AG09319 (cell line): ENCODE data around the gene OTUD5.

Source experiments
- DNase-seq: peaks from one replicate; pipeline ENCODE4 v3.0.0-alpha.2; 2010; ENCODE audit warnings: low read depth; ENCODE audit errors: extremely low read depth
- TF ChIP-seq, protein P1 (sequence below): IDR thresholded peaks from 2 replicates; pipeline ENCODE4 v1.5.1; 2011; ENCODE audit warnings: low read depth, mild to moderate bottlenecking, inconsistent platforms, low read length, moderate library complexity

OTUD5 gene

DNA sequence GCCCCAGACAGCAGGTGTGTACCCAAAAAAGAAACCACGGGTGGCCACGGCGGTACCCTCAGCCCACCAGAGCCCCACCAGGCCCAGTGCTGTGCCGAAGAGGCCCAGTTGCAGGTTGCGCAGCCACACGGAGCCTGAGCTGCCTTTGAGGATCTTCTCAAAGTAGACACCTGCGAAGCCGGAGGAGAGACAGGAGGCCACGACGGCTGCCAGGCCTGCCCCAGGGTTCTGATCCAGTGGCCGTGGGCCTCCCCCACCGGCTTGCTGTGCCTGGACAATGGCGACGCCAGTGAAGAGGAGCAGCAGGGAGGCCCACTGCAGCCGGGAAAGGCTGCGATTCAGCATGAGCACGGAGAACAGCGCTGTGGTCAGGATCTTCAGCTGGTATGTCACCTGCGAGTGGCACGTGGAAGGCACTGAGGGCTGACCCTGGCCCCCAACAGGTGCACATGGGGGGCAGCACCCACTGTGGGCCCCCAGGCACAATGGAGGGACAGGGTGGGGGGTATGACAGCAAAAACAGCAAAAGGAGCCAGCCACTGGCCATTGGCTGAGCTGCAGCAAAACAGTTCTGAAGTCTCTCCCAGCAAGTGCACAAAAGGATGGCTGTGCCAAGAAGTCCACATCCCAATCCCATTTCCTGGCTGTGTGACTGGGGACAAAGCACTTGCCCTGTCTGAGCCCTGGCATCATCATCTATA lies 52.2 kb downstream of the OTUD5 start:
- no peak for DNase-seq
- TF ChIP-seq, protein P1, sequence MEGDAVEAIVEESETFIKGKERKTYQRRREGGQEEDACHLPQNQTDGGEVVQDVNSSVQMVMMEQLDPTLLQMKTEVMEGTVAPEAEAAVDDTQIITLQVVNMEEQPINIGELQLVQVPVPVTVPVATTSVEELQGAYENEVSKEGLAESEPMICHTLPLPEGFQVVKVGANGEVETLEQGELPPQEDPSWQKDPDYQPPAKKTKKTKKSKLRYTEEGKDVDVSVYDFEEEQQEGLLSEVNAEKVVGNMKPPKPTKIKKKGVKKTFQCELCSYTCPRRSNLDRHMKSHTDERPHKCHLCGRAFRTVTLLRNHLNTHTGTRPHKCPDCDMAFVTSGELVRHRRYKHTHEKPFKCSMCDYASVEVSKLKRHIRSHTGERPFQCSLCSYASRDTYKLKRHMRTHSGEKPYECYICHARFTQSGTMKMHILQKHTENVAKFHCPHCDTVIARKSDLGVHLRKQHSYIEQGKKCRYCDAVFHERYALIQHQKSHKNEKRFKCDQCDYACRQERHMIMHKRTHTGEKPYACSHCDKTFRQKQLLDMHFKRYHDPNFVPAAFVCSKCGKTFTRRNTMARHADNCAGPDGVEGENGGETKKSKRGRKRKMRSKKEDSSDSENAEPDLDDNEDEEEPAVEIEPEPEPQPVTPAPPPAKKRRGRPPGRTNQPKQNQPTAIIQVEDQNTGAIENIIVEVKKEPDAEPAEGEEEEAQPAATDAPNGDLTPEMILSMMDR: no peak

DNA sequence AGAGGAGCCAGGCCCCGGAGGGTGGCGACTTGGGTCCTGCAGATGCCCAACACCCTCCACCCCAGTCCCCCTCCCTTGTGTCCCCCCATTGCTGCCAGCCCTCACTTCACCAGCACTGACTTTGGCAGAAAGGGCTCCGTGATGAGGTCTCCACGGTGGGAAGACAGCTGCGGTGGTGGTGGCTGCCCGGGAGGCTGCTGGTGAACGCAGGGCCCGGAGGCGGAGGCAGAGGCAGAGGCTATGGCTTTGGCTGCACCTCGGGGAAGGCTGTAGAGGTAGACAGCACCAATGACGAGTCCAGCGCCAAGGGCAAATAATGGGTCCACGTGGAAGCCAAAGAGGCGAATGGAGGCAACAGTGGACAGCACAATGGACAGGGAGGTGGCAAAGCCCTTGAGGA lies 52.8 kb downstream of the OTUD5 start:
- TF ChIP-seq, protein P1: no peak

DNA sequence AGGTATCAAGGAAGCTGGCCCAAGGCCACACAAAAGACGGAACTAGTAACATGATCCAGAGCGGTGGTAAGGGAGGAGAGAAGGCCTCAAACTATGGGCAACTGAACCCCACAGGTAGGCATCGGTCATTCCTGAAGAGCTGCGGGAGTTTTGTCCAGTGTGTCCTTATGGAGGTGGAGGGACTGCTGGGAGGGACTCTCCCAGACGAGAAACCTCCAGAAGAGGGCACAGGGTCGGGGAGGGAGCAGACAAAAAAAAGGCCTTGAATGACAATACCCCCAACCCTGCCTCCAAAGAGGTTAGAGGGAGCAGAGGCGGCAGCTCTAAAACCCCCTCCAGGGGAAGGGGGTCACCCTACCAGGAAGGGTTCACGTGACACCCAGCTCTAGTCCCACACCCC lies 53.2 kb downstream of the OTUD5 start:
- TF ChIP-seq, protein P1: no peak
- no peak for DNase-seq

More for the DNA sequence above, 52.8 kb downstream of the OTUD5 start:
- DNase-seq: no peak

DNA sequence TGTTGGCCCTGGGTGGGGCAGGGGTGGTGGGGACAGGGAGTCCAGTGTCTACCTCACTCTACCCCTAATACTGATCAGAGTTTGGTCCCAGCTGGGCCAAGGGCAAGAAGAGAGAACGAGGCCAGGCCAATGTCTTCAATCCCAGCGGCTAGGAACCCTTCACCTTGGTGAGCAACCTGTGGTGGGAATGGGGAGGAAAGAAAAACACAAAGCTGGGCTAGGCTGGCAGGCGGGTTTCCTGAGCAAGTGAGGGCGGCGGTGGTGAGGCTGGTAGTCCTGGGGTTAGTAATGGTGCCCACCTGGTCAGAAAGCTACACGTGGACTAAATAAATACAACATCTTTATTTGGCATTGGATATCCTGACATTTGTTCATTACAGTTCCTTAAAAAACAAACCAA lies 54.1 kb downstream of the OTUD5 start:
- TF ChIP-seq, protein P1: no peak

DNA sequence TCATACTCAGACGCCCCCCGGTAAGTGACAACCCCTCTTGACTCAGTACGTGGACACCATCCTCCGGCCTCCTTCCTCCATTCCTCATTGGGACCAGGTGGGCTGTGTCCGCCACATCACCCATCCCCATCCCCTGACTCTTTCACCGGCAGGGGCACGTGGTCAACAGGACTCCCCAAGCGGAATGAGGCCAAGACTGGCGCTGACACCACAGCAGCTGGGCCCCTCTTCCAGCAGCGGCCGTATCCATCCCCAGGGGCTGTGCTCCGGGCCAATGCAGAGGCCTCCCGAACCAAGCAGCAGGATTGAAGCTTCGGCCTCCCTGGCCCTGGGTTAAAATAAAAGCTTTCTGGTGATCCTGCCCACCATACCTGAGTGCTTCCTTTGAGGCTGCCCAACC lies 54.6 kb downstream of the OTUD5 start:
- DNase-seq: no peak
- TF ChIP-seq, protein P1: no peak

More for the DNA sequence above, 54.1 kb downstream of the OTUD5 start:
- DNase-seq: no peak

DNA sequence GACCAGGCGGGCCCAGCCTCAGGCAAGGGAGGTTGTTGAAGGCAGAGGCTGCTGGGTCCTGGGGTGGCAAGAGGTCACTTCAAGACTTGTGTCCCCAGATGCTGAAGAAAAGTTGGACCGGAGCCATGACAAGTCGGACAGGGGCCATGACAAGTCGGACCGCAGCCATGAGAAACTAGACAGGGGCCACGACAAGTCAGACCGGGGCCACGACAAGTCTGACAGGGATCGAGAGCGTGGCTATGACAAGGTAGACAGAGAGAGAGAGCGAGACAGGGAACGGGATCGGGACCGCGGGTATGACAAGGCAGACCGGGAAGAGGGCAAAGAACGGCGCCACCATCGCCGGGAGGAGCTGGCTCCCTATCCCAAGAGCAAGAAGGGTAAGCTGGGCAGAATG lies 55.3 kb downstream of the OTUD5 start:
- DNase-seq: no peak
- TF ChIP-seq, protein P1: no peak

DNA sequence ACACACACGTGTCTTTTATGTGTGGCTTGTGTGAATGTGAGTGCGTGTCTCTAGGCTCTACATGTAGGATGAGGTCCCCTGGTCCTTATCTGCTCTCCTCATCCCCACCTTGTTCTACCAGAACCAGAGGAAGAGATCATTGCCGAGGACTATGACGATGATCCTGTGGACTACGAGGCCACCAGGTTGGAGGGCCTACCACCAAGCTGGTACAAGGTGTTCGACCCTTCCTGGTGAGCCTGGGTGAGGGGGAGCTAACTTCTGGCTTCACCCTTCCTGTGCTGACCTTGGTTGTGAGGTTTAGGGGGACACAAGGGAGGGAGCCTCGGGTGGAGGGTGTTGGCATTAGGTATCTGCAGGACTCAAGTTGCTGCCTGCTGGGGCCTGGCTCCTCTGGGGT lies 56.3 kb downstream of the OTUD5 start:
- no peak for DNase-seq
- TF ChIP-seq, protein P1: no peak
